GM19351 (cell line): ENCODE measurements around the gene CYB5R3.
"Not testable (repeated sequence)": the region's sequence is repeated elsewhere in the genome, so short reads cannot be mapped to it uniquely, and the experiment has no call there.

Experiments used
- ATAC-seq: cut with Tn5 transposase; IDR thresholded peaks from one replicate; pipeline ENCODE4 v1.9.1; 2021; ENCODE audit warnings: mild to moderate bottlenecking, moderate library complexity; ENCODE audit not compliant: unreplicated experiment

Gene CYB5R3

GRCh38 chr22:42626431-42626830 lies 22.8 kb downstream of the CYB5R3 start:
- no peak for ATAC-seq

GRCh38 chr22:42625416-42625815 lies 23.8 kb downstream of the CYB5R3 start:
- no peak for ATAC-seq

- ATAC-seq = no peak
Observed at GRCh38 chr22:42624551-42625106, 24.6 kb downstream of the CYB5R3 start.

- no peak for ATAC-seq
Observed at GRCh38 chr22:42623756-42624441, 25.3 kb downstream of the CYB5R3 start.

- ATAC-seq = no peak
Observed at GRCh38 chr22:42623301-42623751, 25.9 kb downstream of the CYB5R3 start.

GRCh38 chr22:42622061-42622710 lies 27.0 kb downstream of the CYB5R3 start:
- no peak for ATAC-seq

- ATAC-seq = no peak
Observed at GRCh38 chr22:42621505-42622002, 27.6 kb downstream of the CYB5R3 start.

GRCh38 chr22:42620084-42620483 lies 29.1 kb downstream of the CYB5R3 start:
- no peak for ATAC-seq

GRCh38 chr22:42619261-42620063 lies 29.7 kb downstream of the CYB5R3 start:
- ATAC-seq = no peak

- no peak for ATAC-seq
Observed at GRCh38 chr22:42617155-42617983, 31.8 kb downstream of the CYB5R3 start.

- ATAC-seq = not testable (repeated sequence)
Observed at GRCh38 chr22:42615860-42616175, 33.4 kb downstream of the CYB5R3 start.

GRCh38 chr22:42615092-42615859 lies 33.9 kb downstream of the CYB5R3 start:
- ATAC-seq = peak; percentile 68

- ATAC-seq = peak; percentile 60
Observed at GRCh38 chr22:42614312-42615091, 34.7 kb downstream of the CYB5R3 start, which contains the start of gene POLDIP3. POLDIP3 (minus strand) TSS chr22:42614883; CDS start chr22:42614857, 26 bp downstream.

- ATAC-seq = no peak
Observed at GRCh38 chr22:42613872-42614301, 35.3 kb downstream of the CYB5R3 start.

- no peak for ATAC-seq
Observed at GRCh38 chr22:42612336-42612735, 36.9 kb downstream of the CYB5R3 start.

GRCh38 chr22:42611051-42611450 lies 38.1 kb downstream of the CYB5R3 start:
- ATAC-seq = no peak

- no peak for ATAC-seq
Observed at GRCh38 chr22:42610186-42610585, 39.0 kb downstream of the CYB5R3 start.

GRCh38 chr22:42608823-42609361 lies 40.3 kb downstream of the CYB5R3 start:
- ATAC-seq = no peak
